Kidney glomerular epithelial cell (primary cell): ENCODE data around the gene PDE8A.
A peak's percentile ranks its signal among the peaks of the same experiment; 100 is the strongest.

ENCODE experiments used
- DNase-seq: peaks from one replicate; lab custom pipeline; 2025; lab: John Stamatoyannopoulos, UW

Gene PDE8A

GRCh38 chr15:85031944-85032558 lies 50.4 kb downstream of the PDE8A start:
- DNase-seq, result no peak

- DNase-seq, result no peak
Measured at GRCh38 chr15:85033148-85033547, 51.5 kb downstream of the PDE8A start.

- no peak for DNase-seq
Measured at GRCh38 chr15:85034276-85034675, 52.6 kb downstream of the PDE8A start.

- no peak for DNase-seq
Measured at GRCh38 chr15:85035980-85036379, 54.3 kb downstream of the PDE8A start.

- DNase-seq, result no peak
Measured at GRCh38 chr15:85036716-85037115, 55.1 kb downstream of the PDE8A start.

GRCh38 chr15:85037641-85038040 lies 56.0 kb downstream of the PDE8A start:
- no peak for DNase-seq

GRCh38 chr15:85041230-85041629 lies 59.6 kb downstream of the PDE8A start:
- no peak for DNase-seq

GRCh38 chr15:85044251-85044853 lies 62.7 kb downstream of the PDE8A start:
- DNase-seq, result peak; percentile 18

- no peak for DNase-seq
Measured at GRCh38 chr15:85044894-85045293, 63.2 kb downstream of the PDE8A start.

- no peak for DNase-seq
Measured at GRCh38 chr15:85045615-85046014, 64.0 kb downstream of the PDE8A start.

- DNase-seq, result peak; percentile 36
Measured at GRCh38 chr15:85047271-85047948, 65.8 kb downstream of the PDE8A start.

- DNase-seq, result peak; percentile 3
Measured at GRCh38 chr15:85048430-85048829, 66.8 kb downstream of the PDE8A start.

GRCh38 chr15:85049805-85050204 lies 68.1 kb downstream of the PDE8A start:
- no peak for DNase-seq

- no peak for DNase-seq
Measured at GRCh38 chr15:85059734-85060133, 78.1 kb downstream of the PDE8A start.

- no peak for DNase-seq
Measured at GRCh38 chr15:85062560-85062959, 80.9 kb downstream of the PDE8A start.

- DNase-seq, result no peak
Measured at GRCh38 chr15:85063088-85063487, 81.4 kb downstream of the PDE8A start.

- DNase-seq, result no peak
Measured at GRCh38 chr15:85063522-85064079, 81.9 kb downstream of the PDE8A start.

- DNase-seq, result no peak
Measured at GRCh38 chr15:85064710-85065109, 83.1 kb downstream of the PDE8A start.

- DNase-seq, result no peak
Measured at GRCh38 chr15:85071061-85071460, 89.4 kb downstream of the PDE8A start.

- DNase-seq, result no peak
Measured at GRCh38 chr15:85071504-85071903, 89.8 kb downstream of the PDE8A start.

- DNase-seq, result no peak
Measured at GRCh38 chr15:85072917-85073316, 91.3 kb downstream of the PDE8A start.

- peak; percentile 30 for DNase-seq
Measured at GRCh38 chr15:85073556-85074194, 92.0 kb downstream of the PDE8A start.

GRCh38 chr15:85086855-85087254 lies 105.2 kb downstream of the PDE8A start:
- no peak for DNase-seq
